Neural cell (in vitro differentiated cells): ENCODE measurements around the gene C16orf96.

Source experiments
- CTCF ChIP-seq: fragments of 450-650 bp; IDR thresholded peaks from 2 replicates; pipeline ENCODE4 v1.5.1; 2014; ENCODE audit warnings: antibody characterized with exemption, mild to moderate bottlenecking, moderate library complexity; ENCODE audit not compliant: poor library complexity, severe bottlenecking
- EP300 ChIP-seq: fragments of 450-650 bp; conservative IDR thresholded peaks from 2 replicates; pipeline ENCODE4 v1.6.1; 2014; ENCODE audit warnings: antibody characterized with exemption, mild to moderate bottlenecking, moderate library complexity; ENCODE audit not compliant: poor library complexity, severe bottlenecking
- EZH2 ChIP-seq: fragments of 200-600, 300-800 bp; shearing (Covaris generic), sonication (generic); IDR thresholded peaks from 2 replicates; pipeline ENCODE4 v1.6.1; 2014; ENCODE audit warnings: antibody characterized with exemption, low read length, borderline replicate concordance, mild to moderate bottlenecking; ENCODE audit not compliant: insufficient read depth, poor library complexity, severe bottlenecking
- POLR2AphosphoS5 ChIP-seq: IDR thresholded peaks from 2 replicates; pipeline ENCODE4 v1.6.1; 2012
- REST ChIP-seq: IDR thresholded peaks from 2 replicates; pipeline ENCODE4 v1.6.1; 2012; ENCODE audit warnings: borderline replicate concordance
- SMC3 ChIP-seq: fragments of 450-650 bp; conservative IDR thresholded peaks from 2 replicates; pipeline ENCODE4 v1.6.1; 2014; ENCODE audit warnings: antibody characterized with exemption, mild to moderate bottlenecking, moderate library complexity; ENCODE audit not compliant: poor library complexity
- TAF1 ChIP-seq: IDR thresholded peaks from 2 replicates; pipeline ENCODE4 v1.6.1; 2012; ENCODE audit warnings: low read depth

GRCh38 chr16:4612474-4612931 lies 56.4 kb downstream of the C16orf96 start:
- TF ChIP-seq CTCF (no peak), SMC3 (no peak), TAF1 (no peak), POLR2AphosphoS5 (no peak), REST (no peak), EZH2 (no peak), EP300 (no peak)
